Left renal pelvis (tissue), 4 donors: ENCODE measurements around the gene ASPHD2. TPM values are rescaled to one million over a fixed set of nuclear protein-coding genes. Genes with fewer than 3 reads are reported as not detected.

Source experiments
- DNase-seq, 4 donors: peaks; one replicate each; pipeline ENCODE4 v3.0.0-alpha.2; 2013; ENCODE audit warnings: low read depth in 4 of 4, low spot score in 3 of 4
- polyA plus RNA-seq, 4 donors: library from polyadenylated mRNA; unstranded; fragments of 120-200 nt; gene quantifications; one replicate each; pipeline ENCODE4 v1.2.1, GENCODE V29; 2013; ENCODE audit not compliant: insufficient read length in 4 of 4

ASPHD2 gene
- polyA plus RNA-seq, 4 donors: 1.6 to 4.1 (median 4.1) TPM

DNA sequence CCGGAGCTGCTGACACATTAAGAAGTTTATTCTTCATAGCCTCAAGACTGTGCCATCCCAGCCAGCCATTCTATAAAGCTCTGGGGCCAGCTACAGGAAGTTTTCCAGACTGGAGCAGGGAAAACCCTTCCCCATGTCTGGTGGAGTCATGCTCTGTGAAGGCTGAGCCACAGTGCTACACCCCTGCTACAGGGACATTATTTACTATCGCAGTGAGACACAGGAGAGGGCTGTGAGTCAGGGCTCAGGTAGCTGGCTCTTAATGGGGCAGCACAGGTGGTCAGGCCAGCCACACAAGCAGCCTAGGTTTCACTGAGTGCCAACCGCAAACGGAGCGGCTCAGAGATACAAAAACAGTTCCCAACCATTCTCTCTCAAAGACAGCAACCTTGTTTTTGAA lies 42.5 kb downstream of the ASPHD2 start:
- DNase-seq: no peak

DNA sequence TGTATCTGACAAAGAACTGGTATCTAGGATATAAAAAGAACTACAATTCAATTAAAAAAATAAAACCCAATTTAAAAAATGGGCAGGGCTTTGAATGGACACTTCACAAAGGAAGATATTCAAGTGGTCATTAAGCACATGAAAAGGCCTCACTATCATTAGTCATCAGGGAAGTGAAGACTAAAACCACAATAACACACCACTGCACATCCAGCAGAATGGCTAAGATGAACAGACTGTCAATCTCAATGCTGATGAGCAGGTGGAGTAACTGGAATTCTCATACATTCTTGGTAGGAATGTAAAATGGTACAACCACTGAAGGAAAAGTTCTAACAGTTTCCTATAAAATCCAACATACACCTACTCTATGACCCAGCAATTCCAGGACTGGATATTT lies 45.6 kb downstream of the ASPHD2 start:
- DNase-seq: no peak

DNA sequence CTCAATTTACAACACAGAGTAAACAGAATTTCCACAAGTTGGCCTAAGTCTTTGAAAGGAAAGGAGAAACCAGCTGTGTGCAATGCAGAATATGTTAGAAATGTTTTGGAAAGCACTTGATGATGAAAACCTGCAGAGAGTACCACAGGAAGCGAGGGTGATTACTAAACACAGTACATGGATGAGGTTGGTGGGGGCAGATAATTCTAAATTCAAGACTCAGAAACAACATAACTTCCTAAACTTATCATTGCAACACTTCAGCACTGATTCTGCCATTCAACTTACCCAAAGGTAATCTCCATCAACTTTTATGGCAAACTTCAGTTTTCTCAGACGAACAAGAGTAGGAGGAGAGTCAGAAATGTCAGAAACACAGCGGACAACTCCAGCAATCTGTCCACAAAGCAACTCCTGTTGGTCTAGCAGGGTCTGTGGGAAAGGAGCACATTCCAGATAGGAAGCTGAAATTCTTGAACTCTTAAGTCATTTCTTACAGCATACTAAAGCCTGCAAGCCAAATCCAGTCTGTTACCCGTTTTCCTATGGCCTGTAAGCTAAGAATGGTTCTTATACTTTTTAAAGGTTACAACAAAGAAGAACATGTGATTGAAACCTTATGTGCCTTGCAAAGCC lies 47.8 kb downstream of the ASPHD2 start:
- DNase-seq: no peak

DNA sequence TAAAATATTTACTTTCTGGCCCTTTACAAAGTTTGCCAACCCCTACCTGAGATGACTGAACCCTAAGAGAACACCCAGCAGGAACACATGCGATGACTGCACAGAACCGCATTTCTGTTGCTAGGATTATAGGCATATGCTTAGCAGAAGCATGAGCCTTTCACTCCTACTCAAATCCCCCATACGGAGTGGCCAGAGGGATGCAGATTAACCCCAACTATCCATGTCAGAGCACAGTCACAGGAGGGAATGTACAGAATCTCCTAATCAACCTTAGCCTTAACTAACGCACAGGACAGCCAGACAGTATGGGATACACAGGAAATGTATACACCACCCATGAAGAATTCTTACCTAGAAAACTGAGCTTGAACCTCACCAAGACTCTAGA lies 48.3 kb downstream of the ASPHD2 start:
- DNase-seq: no peak

DNA sequence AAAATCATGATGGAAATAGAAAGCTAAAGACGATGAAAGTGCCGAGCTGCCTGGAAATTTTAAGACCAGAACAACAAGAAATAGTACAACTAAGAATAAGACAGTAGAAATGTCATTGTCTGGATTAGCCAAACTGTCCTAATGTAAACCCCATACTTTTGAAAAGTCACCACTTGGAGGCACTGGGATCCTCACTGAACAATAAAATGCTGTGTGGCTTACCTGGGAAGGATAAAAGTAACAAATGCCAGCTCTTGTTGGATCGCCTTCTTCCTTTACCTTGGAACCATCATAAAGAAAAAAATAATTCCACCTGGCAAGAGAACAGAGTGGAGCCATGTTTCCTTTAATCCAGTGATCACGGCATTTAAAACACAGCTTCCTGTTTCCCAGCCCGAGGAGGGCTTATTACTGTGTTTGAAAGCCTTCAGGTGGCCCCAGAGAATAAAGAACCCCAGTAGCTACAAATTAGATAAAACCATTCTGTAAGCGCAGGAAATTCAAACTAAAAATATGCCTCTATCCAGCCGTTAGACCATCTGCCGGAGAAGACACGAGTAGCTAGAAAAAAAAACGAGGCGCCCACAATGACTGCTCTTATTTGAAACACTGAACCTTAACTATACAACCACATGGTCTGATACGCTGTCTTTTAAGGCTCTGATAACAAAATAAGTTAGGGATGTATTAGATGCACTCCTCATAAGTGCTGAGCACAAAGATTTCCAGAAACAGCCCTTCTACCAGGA lies 50.2 kb downstream of the ASPHD2 start:
- DNase-seq: no peak

DNA sequence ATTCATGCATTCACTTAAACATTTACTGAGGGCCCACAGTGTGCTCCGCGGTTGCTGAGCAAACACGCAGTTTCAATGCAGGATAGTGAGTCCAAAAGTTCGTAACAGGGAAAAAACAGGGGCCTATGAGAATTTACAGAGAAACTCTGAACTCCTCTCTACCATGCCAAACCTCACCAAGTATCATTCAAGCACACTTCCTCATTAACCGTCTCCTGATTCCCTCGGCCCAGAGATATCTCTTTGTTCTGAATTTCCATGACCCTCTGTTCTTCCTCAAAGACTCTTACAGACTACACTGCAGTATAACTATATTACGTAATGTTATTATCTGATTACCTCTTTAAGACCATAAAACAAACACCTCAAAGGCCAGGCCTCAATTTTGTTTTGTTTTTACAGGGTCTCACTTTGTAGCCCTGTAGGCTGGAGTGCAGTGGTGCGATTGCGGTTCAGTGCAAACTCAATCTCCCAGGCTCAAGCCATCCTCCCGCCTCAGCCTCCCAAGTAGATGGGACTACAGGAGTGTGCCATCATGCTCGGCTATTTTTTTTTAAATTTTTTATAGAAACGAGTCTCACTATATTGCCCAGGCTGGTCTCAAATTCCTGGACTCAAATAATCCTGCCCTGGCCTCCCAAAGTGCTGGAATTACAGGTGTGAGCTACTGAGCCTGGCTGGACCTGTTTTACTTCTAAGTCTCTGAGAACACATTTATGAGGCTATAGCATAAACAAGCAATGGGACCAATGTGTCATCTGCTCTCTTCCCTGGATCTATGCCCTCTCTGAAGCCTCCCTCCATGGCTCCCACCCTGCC lies 50.9 kb downstream of the ASPHD2 start:
- no peak for DNase-seq

DNA sequence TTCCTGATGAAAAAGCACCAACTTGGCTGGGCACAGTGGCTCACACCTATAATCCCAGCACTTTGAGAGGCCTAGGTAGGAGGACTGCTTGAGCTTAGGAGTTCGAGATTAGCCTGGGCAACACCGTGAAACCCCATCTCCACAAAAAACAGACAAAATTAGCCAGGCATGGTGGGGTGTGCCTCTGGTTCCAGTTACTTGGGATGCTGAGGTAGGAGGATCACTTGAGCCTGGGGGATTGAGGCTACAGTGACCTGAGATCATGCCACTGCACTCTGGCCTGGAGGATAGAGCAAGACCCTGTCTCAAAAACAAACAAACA lies 51.5 kb downstream of the ASPHD2 start:
- DNase-seq: no peak

DNA sequence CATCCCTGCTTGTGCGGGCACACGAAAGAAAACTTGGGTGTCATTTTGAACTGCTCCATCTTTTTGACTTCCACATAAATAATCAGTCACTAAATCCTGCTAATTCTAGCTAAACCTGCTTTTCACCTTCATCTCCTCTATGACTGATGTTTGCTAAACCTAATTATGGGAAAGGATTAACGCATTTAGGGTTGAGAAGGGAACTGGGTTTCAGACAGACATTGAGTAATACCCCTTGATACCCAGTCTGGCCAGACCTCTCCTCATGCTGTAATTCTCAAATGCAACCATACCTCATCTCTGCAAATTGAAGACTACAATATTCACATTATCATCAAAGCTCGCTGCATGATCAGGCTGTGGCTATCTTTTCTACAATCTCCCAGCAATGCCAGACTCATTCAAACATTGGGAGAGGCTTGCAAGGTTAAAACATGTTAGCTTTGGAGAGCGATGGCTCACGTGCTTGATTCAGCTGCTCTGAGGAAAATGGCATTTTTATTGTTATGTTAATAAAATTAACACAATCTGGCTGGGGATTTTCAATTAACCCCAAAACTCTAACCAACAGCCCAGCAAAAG lies 52.1 kb downstream of the ASPHD2 start:
- DNase-seq: no peak

DNA sequence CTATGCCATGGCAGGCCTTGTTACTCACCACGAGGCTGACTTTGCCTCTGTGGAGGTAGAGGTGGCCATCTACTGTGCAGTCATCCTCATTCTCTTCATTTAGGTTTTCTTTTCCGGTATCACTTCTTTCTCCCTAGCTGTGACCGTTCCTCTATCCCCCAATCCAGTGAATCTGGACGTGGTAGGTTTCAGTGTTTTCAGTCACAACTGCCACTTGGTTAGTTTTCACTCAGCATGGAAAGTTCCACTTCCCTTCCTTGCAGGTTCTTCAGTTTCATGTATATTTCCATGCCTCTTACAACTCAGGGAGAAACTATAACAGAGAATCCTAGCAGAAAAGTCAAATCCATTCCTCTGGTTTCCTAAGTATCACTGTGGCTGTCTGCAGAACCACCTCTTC lies 52.6 kb downstream of the ASPHD2 start:
- DNase-seq: no peak

DNA sequence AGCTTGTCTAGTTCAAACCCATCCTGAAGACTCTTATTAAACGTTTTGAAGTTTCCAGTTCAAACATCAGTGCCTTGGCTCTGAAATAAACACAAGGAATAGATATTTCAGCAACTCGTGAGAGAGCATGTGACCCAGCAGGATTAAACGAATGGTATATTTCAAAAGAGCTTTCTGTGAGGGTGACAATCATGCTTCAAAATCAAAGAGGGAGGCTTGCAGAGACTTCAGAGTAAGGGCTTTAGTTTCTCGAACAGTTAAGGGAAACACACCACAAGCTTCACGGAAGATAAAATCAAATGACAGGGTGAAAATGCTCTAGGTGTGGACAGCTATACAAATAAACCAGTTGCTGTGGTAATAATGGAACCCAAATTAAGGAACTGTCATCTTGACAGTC lies 53.1 kb downstream of the ASPHD2 start:
- DNase-seq: no peak

DNA sequence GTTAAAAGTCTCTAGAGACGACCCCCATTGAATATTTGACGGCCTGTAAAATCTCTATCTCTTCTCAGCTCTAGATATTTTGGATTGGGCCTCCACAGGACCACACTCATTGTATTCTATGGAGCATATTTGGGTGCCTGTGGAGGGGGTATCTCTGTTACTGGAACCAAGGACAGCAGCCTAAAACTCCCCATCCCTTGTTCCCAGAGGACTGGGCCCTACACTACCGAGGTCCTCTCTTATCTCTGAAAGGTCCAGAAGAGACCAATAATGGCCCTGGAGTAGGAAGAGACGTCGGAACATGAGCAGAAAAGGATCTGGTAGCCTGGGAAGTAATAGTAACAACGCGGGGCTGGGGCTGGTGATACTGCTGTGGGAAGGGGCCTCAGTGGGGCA lies 54.0 kb downstream of the ASPHD2 start:
- no peak for DNase-seq

DNA sequence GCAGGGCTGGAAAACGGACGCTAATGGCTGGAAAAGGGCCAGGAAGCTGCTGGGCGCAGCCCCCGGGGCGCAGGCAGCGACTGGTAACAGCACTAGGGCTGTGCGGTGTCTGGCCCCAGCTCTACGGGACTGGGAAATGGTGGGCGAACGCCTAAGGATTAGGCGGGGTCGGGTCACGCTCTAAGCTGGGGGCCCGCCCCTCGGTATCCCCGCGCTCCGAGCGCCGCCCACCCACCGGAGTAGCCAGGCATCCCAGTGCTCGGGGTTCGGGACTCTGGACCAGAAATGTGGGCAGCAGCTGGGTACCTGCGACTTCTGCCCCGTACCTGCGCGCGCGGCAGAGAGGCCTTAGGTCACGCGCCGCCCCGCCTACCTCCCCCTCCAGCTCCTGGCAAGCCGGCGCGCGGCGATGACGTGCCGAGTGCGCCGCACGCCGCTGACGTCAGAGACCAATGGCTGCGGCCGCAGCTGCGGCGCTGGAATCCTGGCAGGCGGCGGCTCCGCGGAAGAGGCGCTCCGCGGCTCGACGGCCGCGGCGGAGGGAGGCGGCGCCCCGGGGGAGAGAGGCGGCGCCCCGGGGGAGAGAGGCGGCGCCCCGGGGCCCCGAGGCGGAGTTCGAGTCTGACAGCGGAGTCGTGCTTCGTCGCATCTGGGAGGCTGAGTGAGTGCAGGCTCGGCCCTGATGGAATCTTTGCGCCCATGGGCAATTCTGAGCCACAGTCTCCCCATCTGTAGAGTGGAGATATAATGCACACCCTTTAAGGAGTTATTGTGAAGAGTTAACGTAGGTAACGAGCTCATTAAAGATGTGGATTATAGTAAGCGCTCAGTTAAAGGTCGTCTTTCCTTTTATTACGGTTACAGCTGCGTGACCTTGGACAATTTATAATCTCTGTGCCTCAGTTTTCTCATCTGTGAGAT lies 54.6 kb downstream of the ASPHD2 start, which contains the start of the genes HPS4 and SRRD:
Gene HPS4, minus strand, starts transcription at position 345 of the 921 bp plus-strand sequence. CDS start 2,021 bp downstream, outside the sequence.
Gene SRRD, plus strand, starts transcription at position 439 of the 921 bp plus-strand sequence. Its CDS starts 14 bp downstream, at position 453.
- DNase-seq: peak in 3 of 4 donors; percentile 82 to 85 (median 84)

DNA sequence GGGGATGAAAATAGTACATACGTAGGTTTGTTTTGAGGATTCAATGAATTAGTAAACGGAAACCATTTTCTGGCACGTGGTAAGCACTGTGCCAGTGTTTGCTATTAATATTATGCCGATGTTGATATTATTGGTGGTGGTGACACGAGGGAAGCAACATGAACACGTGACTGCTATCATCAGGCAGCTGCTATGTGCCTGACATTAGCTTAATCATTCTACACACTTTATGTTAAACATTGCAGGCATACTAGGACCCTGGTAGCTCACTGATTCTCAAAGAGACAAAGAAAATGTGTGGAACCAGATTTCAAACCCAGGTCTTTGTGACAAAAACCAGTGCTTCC lies 55.3 kb downstream of the ASPHD2 start:
- DNase-seq: no peak

DNA sequence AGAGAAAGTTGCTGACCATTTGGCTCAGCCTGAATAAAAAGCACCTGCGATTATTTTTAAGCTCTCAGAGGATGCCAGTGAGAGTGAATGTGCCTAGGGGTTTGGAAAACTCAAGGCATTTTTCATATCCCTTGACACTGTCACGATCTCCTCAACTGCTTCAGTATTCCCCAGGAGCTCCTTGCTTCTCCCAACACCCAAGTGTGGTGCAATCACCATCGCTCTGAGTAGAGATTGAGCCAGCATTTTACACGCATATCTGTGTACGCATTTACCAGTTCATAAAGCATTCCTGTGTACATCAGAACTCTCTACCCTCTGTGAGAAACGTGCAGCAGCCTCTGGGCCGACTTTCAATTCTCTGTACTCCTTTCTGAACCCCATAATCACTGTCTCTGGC lies 56.0 kb downstream of the ASPHD2 start:
- no peak for DNase-seq

DNA sequence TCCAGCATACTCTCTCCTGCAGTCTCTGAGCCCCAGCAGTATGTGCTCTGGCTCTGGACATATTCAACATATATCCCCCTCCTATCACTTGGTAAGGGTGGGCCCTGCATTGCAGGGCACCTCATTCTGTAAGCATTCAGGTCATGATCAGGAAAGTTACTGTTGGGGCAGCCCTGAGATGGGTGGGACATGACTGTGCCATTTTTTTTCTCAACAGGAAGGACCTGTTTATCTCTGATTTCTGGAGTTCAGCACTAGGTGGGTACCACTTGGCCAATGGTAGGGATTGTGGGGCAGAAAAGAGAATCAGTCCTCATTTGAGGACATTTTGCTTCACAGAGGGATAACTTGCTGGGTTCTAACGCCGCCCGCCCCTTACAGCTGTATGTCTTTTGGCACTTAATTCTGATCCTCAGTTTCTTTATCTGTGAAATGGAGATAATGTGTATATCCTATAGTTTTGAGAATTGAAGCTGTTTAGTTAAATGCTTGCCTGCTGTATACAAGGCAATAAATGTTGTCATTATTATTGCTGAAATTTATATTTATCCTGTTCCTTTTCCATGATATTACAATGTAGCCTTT lies 56.8 kb downstream of the ASPHD2 start:
- no peak for DNase-seq

DNA sequence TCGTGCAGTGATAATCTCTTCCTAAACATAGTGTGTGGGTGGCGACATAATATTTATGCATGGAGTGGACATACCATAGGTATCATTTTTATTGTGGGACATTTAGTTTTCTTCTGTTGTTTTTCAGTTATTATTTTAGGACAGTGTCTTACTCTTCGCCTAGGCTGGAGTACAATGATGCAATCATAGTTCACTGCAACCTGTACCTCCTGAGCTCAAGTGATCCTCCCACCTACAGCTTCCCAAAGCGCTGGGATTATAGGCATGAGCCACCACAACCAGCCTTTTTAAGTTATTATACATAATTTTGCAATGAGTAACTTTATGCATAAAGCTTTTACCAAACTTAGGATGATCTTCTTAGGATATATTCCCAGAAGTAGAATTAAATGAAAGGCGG lies 57.3 kb downstream of the ASPHD2 start:
- DNase-seq: no peak

DNA sequence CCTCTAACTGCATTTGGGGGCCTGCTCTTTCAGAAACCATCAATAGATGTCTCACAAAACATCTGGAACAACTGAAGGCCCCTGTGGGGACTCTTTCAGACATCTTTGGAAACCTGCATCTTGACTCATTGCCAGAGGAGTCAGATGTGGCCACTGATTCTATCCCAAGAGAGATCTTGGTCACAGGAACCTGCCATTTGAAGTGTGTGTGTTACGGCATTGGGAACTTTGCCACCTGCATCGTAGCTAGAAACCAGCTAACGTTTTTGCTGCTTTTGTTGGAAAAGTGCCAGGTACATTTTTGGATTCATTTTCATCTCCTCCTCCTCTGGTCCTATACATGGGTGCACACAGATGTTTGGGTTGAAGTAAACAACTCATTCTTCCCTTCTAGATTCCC lies 58.9 kb downstream of the ASPHD2 start:
- DNase-seq: no peak

DNA sequence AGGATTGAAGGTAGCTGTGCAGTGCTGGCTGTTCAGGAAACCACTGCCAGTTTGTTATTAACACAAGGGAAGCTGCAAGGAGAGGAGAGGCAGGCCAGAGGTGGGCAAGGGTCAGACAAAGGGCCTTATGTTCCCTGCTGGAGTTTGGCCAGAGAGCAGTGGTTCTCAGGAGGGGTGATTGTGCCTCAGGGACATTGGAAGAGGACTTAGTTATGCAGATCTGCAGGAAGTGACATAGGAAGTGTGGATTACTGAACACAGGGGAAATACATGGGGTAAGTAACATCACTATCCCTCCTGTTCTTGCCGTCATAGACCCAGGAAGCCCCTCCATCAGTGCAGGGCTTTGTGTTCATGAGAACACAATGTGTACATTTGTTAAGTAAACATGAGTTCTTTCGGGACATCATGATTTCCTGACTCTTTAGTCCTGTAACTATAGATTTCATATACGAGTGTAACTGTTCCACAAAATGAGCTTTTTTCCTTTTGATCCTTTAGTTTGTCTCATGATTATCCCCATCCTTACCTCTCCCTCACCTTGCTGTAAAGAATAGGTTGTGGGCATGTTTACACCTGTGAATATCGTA lies 60.5 kb downstream of the ASPHD2 start:
- no peak for DNase-seq

DNA sequence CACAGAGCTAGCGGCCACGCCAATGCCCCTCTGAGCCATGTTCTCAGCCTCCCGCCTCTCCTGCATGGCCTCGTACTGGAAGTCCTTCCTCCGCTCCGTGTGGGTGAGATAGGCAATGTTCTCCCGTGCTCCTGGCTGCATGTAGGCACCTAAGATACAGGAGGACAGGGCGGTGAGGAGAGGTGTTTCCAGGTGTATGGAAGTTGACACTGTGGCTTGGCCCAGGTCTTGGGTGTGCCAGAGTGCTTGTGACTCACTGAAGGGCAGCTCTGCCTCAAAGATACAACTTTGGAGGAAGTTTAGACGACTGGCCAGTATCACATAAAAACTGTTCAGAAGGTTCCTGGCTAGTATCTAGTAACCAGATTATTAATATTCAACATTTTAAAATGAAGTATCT lies 63.2 kb downstream of the ASPHD2 start:
- no peak for DNase-seq

DNA sequence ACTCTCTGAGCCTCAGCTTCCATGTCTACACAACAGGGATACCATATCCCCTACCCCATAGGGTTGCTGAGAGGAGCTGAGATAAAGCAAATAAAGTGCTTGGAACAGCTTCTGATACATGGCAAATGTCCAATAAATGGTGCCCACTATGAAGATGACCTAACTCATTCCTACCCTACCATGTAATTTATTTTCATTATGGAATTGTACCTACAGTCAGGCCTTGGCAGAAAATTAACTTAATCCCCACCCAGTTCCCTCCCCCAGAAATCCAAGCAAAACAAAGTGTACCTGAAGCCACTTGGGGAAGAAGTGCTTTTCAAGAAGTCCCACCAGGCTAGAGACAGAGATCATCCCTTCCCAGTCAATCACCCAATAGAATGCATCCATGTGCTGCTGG lies 65.4 kb downstream of the ASPHD2 start:
- DNase-seq: no peak
